HAP-1 (cell line): Measurements from ENCODE around the gene LY6G6C.
A peak's percentile ranks its signal among the peaks of the same experiment; 100 is the strongest.

ENCODE experiments used
- DNase-seq, 2 experiments: peaks; one replicate each; pipeline ENCODE4 v3.0.0-alpha.2; 2016 to 2020; ENCODE audit warnings: low spot score in 2 of 2
- H3K27me3 ChIP-seq: fragments of 250-450 bp; sonication (Bioruptor Pico); 2 replicates; pipeline ENCODE4 v1.5.1; 2020; ENCODE audit warnings: low read depth, mild to moderate bottlenecking, moderate library complexity
- H3K36me3 ChIP-seq: fragments of 250-450 bp; sonication (Bioruptor Pico); replicated peaks from 2 replicates; pipeline ENCODE4 v1.5.1; 2020; ENCODE audit warnings: mild to moderate bottlenecking
- H3K4me1 ChIP-seq: fragments of 250-450 bp; sonication (Bioruptor Pico); 2 replicates; pipeline ENCODE4 v1.5.1; 2020; ENCODE audit warnings: mild to moderate bottlenecking
- H3K4me3 ChIP-seq: fragments of 250-450 bp; sonication (Bioruptor Pico); 2 replicates; pipeline ENCODE4 v1.5.1; 2020; ENCODE audit warnings: mild to moderate bottlenecking, moderate library complexity
- H3K9me3 ChIP-seq: fragments of 250-450 bp; sonication (Bioruptor Pico); 2 replicates; pipeline ENCODE4 v1.5.1; 2020; ENCODE audit warnings: mild to moderate bottlenecking, moderate library complexity
- in situ Hi-C: fragments of 300-500 bp; cut with MboI; formaldehyde crosslinking; loops from 3 replicates; pipeline ENCODE4 v1.14.3; 2020; ENCODE audit warnings: low sequenced_read_pairs, inconsistent platforms, mixed read lengths

Gene LY6G6C

DNA sequence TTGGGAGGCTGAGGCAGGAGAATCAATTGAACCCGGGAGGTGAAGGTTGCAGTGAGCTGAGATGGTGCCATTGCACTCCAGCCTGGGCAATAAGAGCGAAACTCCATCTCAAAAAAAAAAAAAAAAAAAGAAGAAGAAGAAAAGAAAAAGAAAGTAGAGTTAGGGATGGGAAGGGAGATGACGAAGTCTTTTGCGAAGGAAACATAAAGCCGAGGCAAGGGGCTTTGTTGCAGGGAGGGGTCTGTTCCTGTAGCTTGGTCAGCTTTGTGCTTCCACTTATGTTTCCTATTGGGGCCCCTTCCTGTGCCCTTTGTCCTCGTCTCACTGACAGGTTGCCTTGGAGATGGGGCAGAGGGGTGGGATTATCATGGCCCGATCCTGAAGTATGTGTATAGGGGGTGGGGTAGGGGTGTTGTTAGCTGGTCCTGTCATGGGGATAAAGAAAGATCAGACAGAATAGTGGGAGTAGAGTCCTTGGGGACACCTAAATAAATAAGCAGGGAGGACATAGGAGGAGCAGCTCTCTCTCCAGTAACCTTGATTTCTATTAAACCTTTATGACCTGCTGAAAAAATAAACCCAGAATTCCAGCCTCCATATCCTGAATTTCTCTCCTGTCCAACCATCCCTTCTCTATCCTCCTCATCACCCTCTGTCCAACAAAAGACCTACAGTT lies 15.9 kb upstream of the LY6G6C start:
- Histone ChIP-seq H3K36me3 (peaks cover 40% of the 10 kb centered on the region), H3K27me3 (no peaks in the 10 kb centered on the region), H3K4me3 (no peak overlapping the region), H3K4me1 (peaks cover 42% of the 10 kb centered on the region), H3K9me3 (no peaks in the 10 kb centered on the region)
- peak; percentile 79 to 87 for DNase-seq
- in situ Hi-C loops, result loop anchor here (5.0 kb wide), 1 partner anchor 95 kb away; no protein-coding TSS in a partner anchor

GRCh38 chr6:31736768-31737314 lies 15.3 kb upstream of the LY6G6C start:
- peaks cover 40% of the 10 kb centered on the region for H3K36me3 ChIP-seq
- no peaks in the 10 kb centered on the region for H3K27me3 ChIP-seq
- H3K4me3 ChIP-seq, result peak overlapping the region; percentile 62
- no peaks in the 10 kb centered on the region for H3K9me3 ChIP-seq
- in situ Hi-C loops, result loop anchor here (5.0 kb wide), 1 partner anchor 95 kb away; no protein-coding TSS in a partner anchor
- H3K4me1 ChIP-seq, result peaks cover 42% of the 10 kb centered on the region
- DNase-seq, result no peak

DNA sequence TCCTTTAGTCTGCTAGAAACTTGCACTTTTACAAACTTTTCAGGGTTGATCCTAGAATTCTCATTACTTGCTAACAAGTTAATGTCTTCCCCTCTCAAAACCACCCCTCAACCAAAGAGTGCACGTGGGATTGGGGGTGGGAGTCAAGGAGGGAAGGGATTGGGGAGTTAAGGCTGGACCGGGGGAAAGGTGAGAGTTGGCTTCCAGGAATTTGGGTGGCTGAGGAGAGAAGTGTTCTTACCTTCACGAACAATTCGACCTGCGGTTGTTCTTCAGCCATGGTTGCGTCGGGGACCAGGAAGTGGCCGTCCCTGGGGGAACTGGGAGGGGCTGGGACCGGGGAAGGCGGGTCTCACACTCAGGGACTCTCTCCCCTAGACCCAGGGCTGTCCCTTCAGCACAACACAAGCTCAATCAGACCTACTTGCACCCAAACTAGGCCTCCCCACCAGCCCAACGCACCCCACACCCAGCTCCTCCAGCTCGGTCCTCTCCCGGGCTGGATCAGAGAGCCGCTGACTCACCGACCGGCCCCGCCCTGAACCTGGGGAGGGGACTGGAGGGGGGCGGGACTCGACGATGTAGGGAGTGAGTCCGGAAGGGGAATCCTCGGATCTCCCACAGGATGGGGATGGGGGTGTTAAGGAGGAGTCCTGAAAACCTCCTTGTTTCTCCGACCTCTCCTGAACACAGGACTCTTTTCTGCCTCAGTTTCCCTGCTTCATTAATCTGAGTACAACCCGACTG lies 14.6 kb upstream of the LY6G6C start, which contains the start of gene CLIC1:
Gene CLIC1, minus strand, starts transcription at position 510 of the 747 bp plus-strand sequence. Its CDS starts 230 bp downstream, at position 280.
- Histone ChIP-seq H3K4me1 (peaks cover 42% of the 10 kb centered on the region), H3K9me3 (no peaks in the 10 kb centered on the region), H3K36me3 (peaks cover 40% of the 10 kb centered on the region), H3K27me3 (no peaks in the 10 kb centered on the region), H3K4me3 (peak within 1 kb of the TSS; percentile 62)
- in situ Hi-C loops, result loop anchor here (5.0 kb wide), 1 partner anchor 96 kb away; no protein-coding TSS in a partner anchor
- DNase-seq, result peak; percentile 82 to 90

GRCh38 chr6:31734821-31735406 lies 13.4 kb upstream of the LY6G6C start:
- in situ Hi-C loops, result loop anchor here (5.0 kb wide), 1 partner anchor 97 kb away; no protein-coding TSS in a partner anchor
- Histone ChIP-seq H3K27me3 (no peaks in the 10 kb centered on the region), H3K4me1 (peaks cover 42% of the 10 kb centered on the region), H3K9me3 (no peaks in the 10 kb centered on the region), H3K36me3 (peaks cover 44% of the 10 kb centered on the region), H3K4me3 (peak overlapping the region; percentile 62)
- peak in 1 of 2 experiments; percentile 60 for DNase-seq

DNA sequence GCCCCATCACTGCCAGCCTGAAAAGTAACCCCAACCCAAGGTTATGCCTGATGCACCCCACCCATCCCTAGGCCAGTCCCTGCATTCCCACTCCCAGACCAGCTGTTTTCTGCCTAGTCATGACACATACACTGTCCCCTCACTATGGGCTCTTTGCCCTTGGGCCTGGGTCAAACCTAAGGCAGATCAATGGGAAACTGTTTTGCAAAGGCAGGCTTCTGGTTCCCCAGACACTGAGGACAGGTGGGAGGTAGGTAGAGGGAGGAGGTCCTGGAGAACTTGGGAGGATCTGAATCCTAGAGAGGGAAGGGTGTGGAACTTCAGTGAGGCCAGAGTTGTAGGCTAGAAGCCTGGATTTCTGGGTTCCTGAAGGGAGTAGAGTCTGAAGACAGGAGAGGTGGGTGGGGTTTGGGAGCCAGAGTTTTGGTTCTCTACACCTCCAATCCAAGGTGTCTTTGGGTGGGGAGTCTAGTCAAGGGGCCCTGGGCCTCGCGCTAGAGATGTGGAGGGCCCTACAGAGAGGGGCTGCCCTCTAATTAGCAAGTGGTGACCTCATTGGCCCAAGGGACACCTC lies 12.8 kb upstream of the LY6G6C start:
- Histone ChIP-seq H3K27me3 (no peaks in the 10 kb centered on the region), H3K4me1 (peaks cover 40% of the 10 kb centered on the region), H3K36me3 (peaks cover 44% of the 10 kb centered on the region), H3K4me3 (peak overlapping the region; percentile 62), H3K9me3 (no peaks in the 10 kb centered on the region)
- in situ Hi-C loops, result no loop called here
- DNase-seq, result no peak

DNA sequence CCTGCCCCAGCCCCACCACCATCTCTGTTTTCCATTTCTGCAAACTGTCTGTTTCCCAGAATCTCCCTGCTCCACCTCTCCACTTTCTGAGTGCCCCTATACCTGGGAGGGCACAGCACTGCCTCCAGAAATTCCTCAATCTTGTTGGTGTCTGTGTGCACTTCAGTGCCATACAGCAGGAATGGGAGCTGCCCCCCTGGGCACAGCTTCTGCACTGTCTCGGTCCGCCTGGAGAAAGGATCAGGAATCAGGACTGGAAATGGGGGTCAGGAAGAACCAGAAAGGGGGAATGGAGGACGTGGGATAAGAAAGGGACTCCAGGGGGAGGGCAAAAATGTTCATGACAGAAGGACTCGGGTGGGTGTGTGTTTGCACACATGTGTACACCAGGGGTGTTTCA lies 12.2 kb upstream of the LY6G6C start:
- H3K9me3 ChIP-seq, result no peaks in the 10 kb centered on the region
- no peaks in the 10 kb centered on the region for H3K27me3 ChIP-seq
- no peak overlapping the region for H3K4me3 ChIP-seq
- in situ Hi-C loops, result no loop called here
- H3K36me3 ChIP-seq, result peaks cover 44% of the 10 kb centered on the region
- no peak for DNase-seq
- peaks cover 34% of the 10 kb centered on the region for H3K4me1 ChIP-seq

- Histone ChIP-seq H3K4me1 (peaks cover 18% of the 10 kb centered on the region), H3K27me3 (no peaks in the 10 kb centered on the region), H3K4me3 (no peak overlapping the region), H3K9me3 (no peaks in the 10 kb centered on the region), H3K36me3 (peaks cover 44% of the 10 kb centered on the region)
- DNase-seq, result no peak
- in situ Hi-C loops, result no loop called here
Observed at GRCh38 chr6:31732029-31732428, 10.5 kb upstream of the LY6G6C start.

DNA sequence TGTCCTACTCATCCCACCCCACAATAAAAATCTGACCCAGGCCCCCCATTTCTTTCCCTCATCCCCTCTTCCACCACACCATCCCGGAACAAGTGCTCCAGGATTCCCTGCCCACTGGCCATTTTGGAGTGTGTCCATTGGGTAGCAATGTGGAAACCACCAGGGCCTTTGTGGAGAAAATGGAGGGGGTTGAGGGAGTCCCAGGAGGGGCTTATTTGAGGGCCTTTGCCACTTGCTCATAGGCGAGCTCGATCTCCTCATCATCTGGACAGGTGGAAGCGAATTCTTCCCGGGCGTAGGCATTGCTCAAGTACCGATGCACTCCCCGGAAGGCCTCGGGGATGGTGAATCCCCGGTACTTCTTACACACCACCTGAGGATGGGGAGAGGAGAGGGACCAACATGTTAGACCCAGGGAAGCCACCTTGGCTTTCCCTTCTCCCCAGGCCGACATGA lies 9.1 kb upstream of the LY6G6C start:
- H3K9me3 ChIP-seq, result no peaks in the 10 kb centered on the region
- peaks cover 44% of the 10 kb centered on the region for H3K36me3 ChIP-seq
- H3K4me3 ChIP-seq, result no peak overlapping the region; the same call in 1 of the 2 replicates
- H3K27me3 ChIP-seq, result no peaks in the 10 kb centered on the region
- in situ Hi-C loops, result no loop called here
- peaks cover 12% of the 10 kb centered on the region; the same call in 1 of the 2 replicates for H3K4me1 ChIP-seq
- DNase-seq, result no peak

DNA sequence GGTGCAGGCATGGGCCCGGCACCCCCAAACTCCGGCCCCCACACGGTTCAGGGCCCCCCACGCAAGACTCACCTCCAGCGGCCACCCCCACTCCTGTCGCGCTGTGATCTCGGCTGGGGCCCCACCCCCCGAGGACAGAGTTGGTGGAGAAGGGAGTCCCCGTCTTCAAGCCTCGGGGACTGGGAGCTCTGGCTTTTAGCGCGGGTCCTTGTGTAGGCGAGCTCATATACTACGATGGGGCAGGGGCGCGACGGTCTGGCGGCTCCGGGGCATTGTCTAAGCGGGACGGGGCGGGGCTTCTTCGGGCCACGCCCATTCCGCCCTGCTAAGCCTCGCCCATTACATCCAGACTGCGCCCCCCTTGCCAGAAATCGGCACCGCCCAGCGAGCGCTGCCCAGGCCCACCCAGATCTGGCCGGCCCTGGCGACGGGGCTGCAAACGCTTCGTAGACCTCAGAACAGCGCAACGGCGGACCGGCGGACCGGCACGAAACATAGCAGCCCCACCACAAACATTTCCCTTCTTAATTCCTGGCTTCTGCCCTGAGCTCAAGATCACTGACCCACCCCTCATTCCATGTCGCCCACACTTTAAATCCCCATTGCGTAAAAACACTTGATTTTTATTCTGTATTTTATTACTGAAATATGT lies 8.6 kb upstream of the LY6G6C start:
- Histone ChIP-seq H3K9me3 (no peaks in the 10 kb centered on the region), H3K4me3 (peak overlapping the region; percentile 82), H3K36me3 (peaks cover 44% of the 10 kb centered on the region), H3K27me3 (no peaks in the 10 kb centered on the region), H3K4me1 (peaks cover 12% of the 10 kb centered on the region; the same call in 1 of the 2 replicates)
- in situ Hi-C loops, result no loop called here
- DNase-seq, result peak; percentile 74 to 92

DNA sequence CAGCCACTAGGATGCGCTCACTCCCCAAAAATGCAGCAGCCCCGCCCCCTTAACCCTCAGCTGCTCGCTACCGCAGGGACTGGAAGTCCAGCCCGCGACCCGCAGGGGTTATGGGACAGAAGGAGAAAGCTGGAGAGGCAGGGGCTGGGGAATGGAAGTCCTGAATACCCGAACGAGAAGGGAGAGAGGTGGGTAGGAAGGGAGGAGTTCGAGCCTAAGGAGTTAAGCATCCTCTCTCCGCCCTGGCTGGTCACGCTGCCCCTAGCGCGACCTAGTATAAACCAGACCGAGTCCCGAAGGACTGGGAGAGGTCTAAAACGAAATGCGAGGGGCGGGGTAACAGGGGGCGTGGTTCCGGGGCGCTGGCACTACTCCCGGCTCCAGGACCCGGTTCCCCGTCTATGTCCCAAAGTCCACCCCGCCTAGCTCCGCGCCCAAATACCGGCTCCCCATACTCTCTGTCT lies 8.0 kb upstream of the LY6G6C start:
- peak; percentile 80 to 96 for DNase-seq
- H3K36me3 ChIP-seq, result peaks cover 41% of the 10 kb centered on the region
- no peaks in the 10 kb centered on the region for H3K9me3 ChIP-seq
- in situ Hi-C loops, result no loop called here
- peak overlapping the region; percentile 82 for H3K4me3 ChIP-seq
- H3K4me1 ChIP-seq, result peaks cover 11% of the 10 kb centered on the region; the same call in 1 of the 2 replicates
- H3K27me3 ChIP-seq, result no peaks in the 10 kb centered on the region

GRCh38 chr6:31728767-31729514 lies 7.4 kb upstream of the LY6G6C start, which contains the start of gene DDAH2:
DDAH2 (minus strand) TSS chr6:31729299; CDS start chr6:31729161, 138 bp downstream.
- Histone ChIP-seq H3K4me1 (peaks cover 5% of the 10 kb centered on the region; the same call in 1 of the 2 replicates), H3K4me3 (peak within 1 kb of the TSS; percentile 82), H3K36me3 (peaks cover 35% of the 10 kb centered on the region), H3K9me3 (no peaks in the 10 kb centered on the region), H3K27me3 (no peaks in the 10 kb centered on the region)
- DNase-seq, result no peak
- in situ Hi-C loops, result no loop called here
